ENCODE data around the gene CYP24A1. TPM values are rescaled to one million over a fixed set of nuclear protein-coding genes. Genes with fewer than 3 reads are reported as not detected.

Gene CYP24A1
- total and polyA plus RNA-seq, 2 of the 8 experiments (the other 6 are each of a cell fraction or from before 2014, with no cell fraction given), result not detected

DNA sequence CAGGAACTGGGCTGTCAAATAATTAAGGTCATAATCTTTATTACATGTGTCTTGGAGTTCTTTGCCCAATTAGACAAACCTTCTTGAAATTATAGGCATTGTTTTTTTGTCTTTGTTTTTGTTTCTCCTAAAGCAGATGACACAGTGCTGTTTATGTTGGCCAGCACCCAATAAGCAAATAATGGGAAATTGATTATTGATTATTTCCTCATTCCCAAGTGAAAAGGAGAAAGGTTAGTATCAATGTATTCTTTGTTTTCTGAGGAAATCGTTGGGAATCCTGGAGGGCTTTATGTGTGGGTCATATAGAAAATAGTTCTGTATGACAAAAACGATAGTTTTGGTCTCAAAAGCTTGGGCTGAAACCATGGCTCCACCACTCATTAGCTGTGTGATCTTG, 4.5 kb upstream of the CYP24A1 start:
- H3K23ac ChIP-seq (ENCODE audit: insufficient read length), result no peak overlapping the region
- no peak overlapping the region for H3K18ac ChIP-seq (ENCODE audit: extremely low read depth, low read length)
- H3K9ac ChIP-seq (replicated peaks in 1 of 4; ENCODE audit: extremely low read depth in 1 of 4, low read depth in 3 of 4, low read length in 3 of 4), result no peak overlapping the region
- H2BK120ac ChIP-seq (replicated peaks; ENCODE audit: low read depth, low read length), result no peak overlapping the region
- no peak overlapping the region for H3K4ac ChIP-seq (replicated peaks; ENCODE audit: insufficient read length, low read depth, low read length)
- no peak overlapping the region for H2BK12ac ChIP-seq (ENCODE audit: low read depth, low read length)
- H2AK5ac ChIP-seq (ENCODE audit: low read depth, low read length), result no peak overlapping the region
- no peaks in the 10 kb centered on the region for H3K36me3 ChIP-seq (ENCODE audit: control insufficient read depth in 2 of 4, insufficient read depth in 4 of 4, low read length in 3 of 4)
- no peak overlapping the region for H4K91ac ChIP-seq (replicated peaks; ENCODE audit: insufficient read length, low read length)
- FAIRE-seq (no peak), DNase-seq (ENCODE audit: low read depth in 1 of 2, low spot score in 2 of 2) (no peak)
- peaks cover 18 to 26% (median 24%) of the 10 kb centered on the region in 4 experiments for H3K27me3 ChIP-seq (replicated peaks in 1 of 4; ENCODE audit: control insufficient read depth in 3 of 4, extremely low read depth in 1 of 4, insufficient read depth in 3 of 4, low read length in 3 of 4)
- no peaks in the 10 kb centered on the region for H3K9me3 ChIP-seq (ENCODE audit: insufficient read depth in 2 of 2, low read depth in 1 of 2, low read length in 1 of 2)
- H2BK20ac ChIP-seq (ENCODE audit: low read length), result no peak overlapping the region
- no peak overlapping the region for H2BK15ac ChIP-seq (ENCODE audit: low read length)
- H2BK5ac ChIP-seq (ENCODE audit: low read depth, low read length), result no peak overlapping the region
- WGBS, 2 experiments (ENCODE audit: extremely low coverage in 1 of 2, insufficient coverage in 1 of 2, insufficient read length in 1 of 2, insufficient replicate concordance in 2 of 2, low coverage in 1 of 2, low lambda C conversion rate in 2 of 2, missing lambda C conversion rate in 1 of 2), result 87% methylated on average over 2 of the region's 2 CpGs; no CpG with 5 or more reads in 1 of the 2 experiments
- peaks cover 0 to 3% of the 10 kb centered on the region in 2 experiments for H4K20me1 ChIP-seq (replicated peaks in 1 of 2; ENCODE audit: control insufficient read depth in 1 of 2, insufficient read depth in 2 of 2, low read length in 2 of 2)
- H3K4me2 ChIP-seq (ENCODE audit: insufficient read depth in 1 of 2, low read depth in 2 of 2, low read length in 2 of 2), result no peak overlapping the region
- no peak overlapping the region for H3K56ac ChIP-seq (replicated peaks; ENCODE audit: insufficient read length, low read depth, low read length)
- peaks cover 4 to 8% (median 7%) of the 10 kb centered on the region in 4 experiments; a peak in 6 of 7 replicates for H3K4me1 ChIP-seq (replicated peaks in 1 of 4; ENCODE audit: control insufficient read depth in 3 of 4, insufficient read depth in 4 of 4, low read length in 3 of 4)
- H3K23me2 ChIP-seq (ENCODE audit: low read depth, low read length), result peaks cover 11% of the 10 kb centered on the region
- no peak overlapping the region for H3K4me3 ChIP-seq (ENCODE audit: extremely low read depth in 1 of 4, insufficient read depth in 2 of 4, low read depth in 3 of 4, low read length in 4 of 4)
- H3K79me1 ChIP-seq (ENCODE audit: low read depth, low read length), result no peaks in the 10 kb centered on the region
- H3K14ac ChIP-seq (ENCODE audit: insufficient read length), result no peak overlapping the region
- H3K79me2 ChIP-seq (ENCODE audit: control insufficient read depth in 1 of 2, insufficient read depth in 2 of 2, low read length in 2 of 2), result no peaks in the 10 kb centered on the region
- no peak overlapping the region for H2AFZ ChIP-seq (ENCODE audit: low read length)
- POLR2A ChIA-PET (ENCODE audit: partially characterized antibody), result no interaction called here
- no peak overlapping the region for H3K27ac ChIP-seq (ENCODE audit: low read depth, low read length)
- no peak overlapping the region for H4K8ac ChIP-seq (ENCODE audit: extremely low read depth, insufficient read depth, low read length)
- CTCF ChIA-PET (ENCODE audit: partially characterized antibody), result interaction anchor here (1.2 to 3.2 kb wide), 2 partner anchors 74 to 88 kb away, joined by 3 to 14 read pairs; no protein-coding TSS in a partner anchor
- no peak overlapping the region for H4K5ac ChIP-seq (ENCODE audit: insufficient read length, low read depth, low read length)
- TF ChIP-seq HDAC6 (IDR thresholded peaks at IDR 0.05; ENCODE audit: low read depth, low read length) (no peak), GABPA (IDR thresholded peaks at IDR 0.05; ENCODE audit: borderline replicate concordance, insufficient read depth, low read length) (no peak), TCF12 (IDR thresholded peaks at IDR 0.05; ENCODE audit: low read depth, low read length) (no peak), RNF2 (IDR thresholded peaks at IDR 0.05; ENCODE audit: borderline replicate concordance, low read depth, low read length, missing control alignments, poor library complexity, severe bottlenecking) (no peak), CTBP2 (IDR thresholded peaks at IDR 0.05; ENCODE audit: borderline replicate concordance, insufficient read depth, insufficient read length, low read length) (no peak), NRF1 (IDR thresholded peaks at IDR 0.05; ENCODE audit: low read depth, low read length) (no peak), SP1 (IDR thresholded peaks at IDR 0.05; ENCODE audit: low read depth, low read length) (no peak), SP2 (IDR thresholded peaks at IDR 0.05; ENCODE audit: low read length) (no peak), CHD1 (IDR thresholded peaks at IDR 0.05; ENCODE audit: low read depth, low read length) (no peak), TBP (IDR thresholded peaks at IDR 0.05; ENCODE audit: low read depth, low read length) (no peak), BCL11A (IDR thresholded peaks at IDR 0.05; ENCODE audit: low read depth in 2 of 2, low read length in 2 of 2) (no peak), ZNF274 (IDR thresholded peaks at IDR 0.05; ENCODE audit: borderline replicate concordance, extremely low read depth, low read length) (no peak), JUND (IDR thresholded peaks at IDR 0.05; ENCODE audit: low read length) (no peak), EP300 (IDR thresholded peaks at IDR 0.05; ENCODE audit: borderline replicate concordance in 1 of 2, low read depth in 2 of 2, low read length in 2 of 2) (no peak), TAF1 (IDR thresholded peaks at IDR 0.05; ENCODE audit: low read depth, low read length) (no peak)
